ENCODE results near the gene RBPJ.

The RBPJ gene

GRCh38 chr4:26431461-26432180 is 110.8 kb downstream of the RBPJ start:
- H3K27ac Mint-ChIP-seq: no peak overlapping the region

DNA sequence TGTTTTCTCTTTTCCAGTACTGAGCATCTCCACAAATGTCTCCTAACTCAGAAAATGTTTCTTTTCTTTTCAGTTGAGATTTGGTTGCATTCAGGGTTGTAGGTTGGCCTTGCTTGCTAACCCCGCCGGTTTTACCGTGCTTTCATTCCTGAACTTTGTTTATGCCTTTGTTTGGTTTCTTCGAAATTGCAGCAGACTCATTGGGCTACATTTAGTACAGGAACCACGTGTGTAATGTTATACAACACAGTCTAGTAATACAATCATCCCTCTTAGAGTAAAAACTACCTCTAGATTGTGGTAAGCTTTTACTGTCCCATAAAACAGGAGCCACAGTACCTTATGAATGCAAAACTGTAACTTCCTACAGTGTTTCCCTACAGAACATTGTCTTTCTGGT is 111.6 kb downstream of the RBPJ start:
- DNase-seq (no peak), ATAC-seq (replicated peaks) (no peak)
- peaks cover 41% of the 10 kb centered on the region for H3K36me3 Mint-ChIP-seq (ENCODE audit: insufficient read depth)
- H3K9me3 Mint-ChIP-seq: no peaks in the 10 kb centered on the region
- H3K27me3 Mint-ChIP-seq: no peaks in the 10 kb centered on the region
- H3K27ac Mint-ChIP-seq: no peak overlapping the region
- no peak overlapping the region for H3K4me3 Mint-ChIP-seq
- no peaks in the 10 kb centered on the region for H3K4me1 Mint-ChIP-seq (ENCODE audit: low read depth in 2 of 2)

More at GRCh38 chr4:26431461-26432180, 110.8 kb downstream of the RBPJ start:
- ATAC-seq (replicated peaks): no peak
- H3K4me3 Mint-ChIP-seq: no peak overlapping the region
- DNase-seq: no peak
- no peaks in the 10 kb centered on the region for H3K27me3 Mint-ChIP-seq
- no peaks in the 10 kb centered on the region for H3K9me3 Mint-ChIP-seq
- H3K4me1 Mint-ChIP-seq (ENCODE audit: low read depth in 2 of 2): no peaks in the 10 kb centered on the region
- H3K36me3 Mint-ChIP-seq (ENCODE audit: insufficient read depth): peaks cover 41% of the 10 kb centered on the region

GRCh38 chr4:26433556-26433955 is 112.7 kb downstream of the RBPJ start:
- Mint-ChIP-seq H3K4me3 (no peak overlapping the region), H3K27me3 (no peaks in the 10 kb centered on the region), H3K36me3 (ENCODE audit: insufficient read depth) (peaks cover 41% of the 10 kb centered on the region), H3K9me3 (no peaks in the 10 kb centered on the region), H3K4me1 (ENCODE audit: low read depth in 2 of 2) (no peaks in the 10 kb centered on the region), H3K27ac (no peak overlapping the region)
- DNase-seq: no peak
- ATAC-seq (replicated peaks): no peak

DNA sequence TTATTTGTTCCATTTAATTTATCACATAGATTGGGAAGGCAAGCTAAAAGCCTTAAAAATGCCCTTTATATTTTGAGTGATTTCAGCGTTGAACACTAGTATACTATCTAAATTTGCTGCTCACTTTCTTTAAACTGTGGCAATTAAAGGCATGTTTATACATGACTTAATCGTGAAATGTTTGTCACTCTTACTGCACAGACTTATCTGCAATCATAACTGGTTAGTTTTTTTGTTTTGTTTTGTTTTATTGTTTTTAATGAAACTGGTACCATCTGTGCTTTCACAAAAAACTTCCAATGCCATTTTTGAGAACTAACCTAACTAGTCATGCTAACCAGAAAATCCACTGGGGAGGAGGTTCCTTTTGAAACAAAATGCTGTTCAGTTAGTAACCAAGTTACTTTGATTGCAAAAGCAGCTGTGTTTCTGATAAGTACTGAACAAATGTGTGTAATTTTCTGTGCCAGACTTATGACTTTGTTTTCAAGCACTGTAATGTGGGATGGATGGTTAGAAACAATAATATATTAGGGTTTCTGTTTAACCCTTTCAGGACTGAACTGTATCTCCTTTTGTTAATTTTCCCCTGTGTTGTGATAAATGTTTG is 113.3 kb downstream of the RBPJ start:
- Mint-ChIP-seq H3K27me3 (no peaks in the 10 kb centered on the region), H3K27ac (no peak overlapping the region), H3K9me3 (no peaks in the 10 kb centered on the region)

DNA sequence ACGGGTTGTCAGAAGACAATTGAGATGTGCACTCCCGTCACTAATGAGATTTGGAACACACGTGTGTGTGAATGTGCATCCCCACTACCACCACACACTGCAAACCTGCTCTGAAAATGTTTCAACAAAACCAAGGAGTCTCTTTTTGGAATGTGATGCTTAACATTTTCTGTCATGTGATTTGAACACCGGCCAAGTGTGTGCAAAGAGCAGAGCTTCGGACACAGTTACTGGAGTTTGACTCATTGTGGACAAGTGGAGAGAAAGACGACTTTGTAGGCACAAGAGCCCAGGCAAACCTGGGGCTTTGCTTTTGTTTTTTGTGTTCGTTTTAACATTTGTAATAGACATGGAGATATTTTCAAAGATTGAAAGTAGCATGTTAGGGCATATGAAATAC is 120.3 kb downstream of the RBPJ start:
- H3K4me1 Mint-ChIP-seq (ENCODE audit: low read depth in 2 of 2): no peaks in the 10 kb centered on the region
- H3K4me3 Mint-ChIP-seq: no peak overlapping the region
- peak overlapping the region in 1 of 2 donors; percentile 45 for H3K27ac Mint-ChIP-seq
- ATAC-seq (replicated peaks): no peak
- no peaks in the 10 kb centered on the region for H3K9me3 Mint-ChIP-seq
- peaks cover 3 to 11% of the 10 kb centered on the region in 2 donors for H3K27me3 Mint-ChIP-seq
- DNase-seq: no peak
- no peaks in the 10 kb centered on the region for H3K36me3 Mint-ChIP-seq (ENCODE audit: insufficient read depth)

More for the DNA sequence above, 113.3 kb downstream of the RBPJ start:
- H3K4me1 Mint-ChIP-seq (ENCODE audit: low read depth in 2 of 2): no peaks in the 10 kb centered on the region
- H3K36me3 Mint-ChIP-seq (ENCODE audit: insufficient read depth): peaks cover 41% of the 10 kb centered on the region
- ATAC-seq (replicated peaks): no peak
- H3K4me3 Mint-ChIP-seq: no peak overlapping the region
- no peak for DNase-seq

- no peaks in the 10 kb centered on the region for H3K4me1 Mint-ChIP-seq (ENCODE audit: low read depth in 2 of 2)
- H3K27me3 Mint-ChIP-seq: peaks cover 9 to 11% of the 10 kb centered on the region in 2 donors
- peak overlapping the region in 1 of 2 donors; percentile 16 for H3K27ac Mint-ChIP-seq
- H3K9me3 Mint-ChIP-seq: no peaks in the 10 kb centered on the region
- H3K36me3 Mint-ChIP-seq (ENCODE audit: insufficient read depth): no peaks in the 10 kb centered on the region
- ATAC-seq (replicated peaks) (no peak), DNase-seq (no peak)
- H3K4me3 Mint-ChIP-seq: no peak overlapping the region
These were observed 121.0 kb downstream of the RBPJ start for GRCh38 chr4:26441771-26442170.

- Mint-ChIP-seq H3K4me1 (ENCODE audit: low read depth in 2 of 2) (no peaks in the 10 kb centered on the region), H3K36me3 (ENCODE audit: insufficient read depth) (peaks cover 2% of the 10 kb centered on the region), H3K27ac (no peak overlapping the region), H3K9me3 (no peaks in the 10 kb centered on the region), H3K4me3 (no peak overlapping the region), H3K27me3 (peaks cover 17 to 26% of the 10 kb centered on the region in 2 donors)
- ATAC-seq (replicated peaks) (no peak), DNase-seq (no peak)
These were observed 126.6 kb downstream of the RBPJ start for GRCh38 chr4:26447378-26447777.

GRCh38 chr4:26450418-26450817 is 129.6 kb downstream of the RBPJ start:
- ATAC-seq (replicated peaks): no peak
- Mint-ChIP-seq H3K27ac (no peak overlapping the region), H3K4me3 (no peak overlapping the region)

DNA sequence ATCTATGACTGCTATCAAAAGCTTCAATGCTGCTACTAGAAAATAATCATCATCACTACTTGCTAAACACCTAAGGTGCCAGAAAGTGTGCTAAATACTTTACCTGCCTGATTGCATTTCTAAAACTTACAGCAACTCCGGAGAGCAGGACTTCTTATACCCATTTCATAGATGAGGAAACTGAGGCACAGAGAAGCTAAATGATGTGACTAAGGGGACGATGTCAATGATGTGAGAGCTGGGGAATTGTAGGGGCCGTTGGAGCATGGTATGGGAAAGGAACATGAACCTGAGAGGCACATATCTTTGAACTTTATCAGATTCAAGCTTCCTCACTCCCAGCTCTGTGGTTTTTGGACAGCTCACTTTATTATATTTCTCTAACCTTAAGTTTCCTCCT is 130.8 kb downstream of the RBPJ start:
- no peak overlapping the region for H3K4me3 Mint-ChIP-seq
- no peaks in the 10 kb centered on the region for H3K4me1 Mint-ChIP-seq (ENCODE audit: low read depth in 2 of 2)
- peaks cover 2% of the 10 kb centered on the region for H3K36me3 Mint-ChIP-seq (ENCODE audit: insufficient read depth)
- DNase-seq: no peak
- H3K9me3 Mint-ChIP-seq: no peaks in the 10 kb centered on the region
- H3K27me3 Mint-ChIP-seq: peaks cover 9 to 15% of the 10 kb centered on the region in 2 donors
- ATAC-seq (replicated peaks): no peak
- H3K27ac Mint-ChIP-seq: no peak overlapping the region

More at GRCh38 chr4:26450418-26450817, 129.6 kb downstream of the RBPJ start:
- Mint-ChIP-seq H3K4me1 (ENCODE audit: low read depth in 2 of 2) (no peaks in the 10 kb centered on the region), H3K36me3 (ENCODE audit: insufficient read depth) (peaks cover 2% of the 10 kb centered on the region), H3K9me3 (no peaks in the 10 kb centered on the region), H3K27me3 (peaks cover 15 to 17% of the 10 kb centered on the region in 2 donors)
- no peak for DNase-seq

- ATAC-seq (replicated peaks) (no peak), DNase-seq (no peak)
- Mint-ChIP-seq H3K4me3 (no peak overlapping the region), H3K27ac (no peak overlapping the region), H3K9me3 (no peaks in the 10 kb centered on the region), H3K36me3 (ENCODE audit: insufficient read depth) (peaks cover 2% of the 10 kb centered on the region), H3K4me1 (ENCODE audit: low read depth in 2 of 2) (no peaks in the 10 kb centered on the region), H3K27me3 (peaks cover 8% of the 10 kb centered on the region in 2 donors)
These were observed 132.0 kb downstream of the RBPJ start for GRCh38 chr4:26452565-26453531.

DNA sequence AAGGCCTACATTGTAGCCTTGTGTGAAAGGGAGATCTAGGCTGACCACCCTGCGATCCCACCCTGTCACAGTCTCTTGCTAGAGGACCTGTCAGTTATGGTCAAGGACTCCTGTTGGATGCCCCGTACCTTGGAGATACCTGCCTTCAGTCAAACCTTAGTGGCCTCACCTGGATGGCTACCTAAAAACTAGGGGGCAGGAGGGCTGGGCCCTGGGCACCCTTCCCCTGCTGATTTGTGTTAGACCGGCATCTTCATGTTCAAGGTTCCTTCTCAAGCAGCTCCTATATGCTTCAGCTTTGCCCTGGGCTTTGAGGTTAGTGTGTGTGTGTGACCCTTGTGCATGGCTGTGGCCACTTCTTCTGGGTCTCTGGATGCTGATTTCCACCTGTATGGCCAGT is 134.1 kb downstream of the RBPJ start:
- H3K4me3 Mint-ChIP-seq: no peak overlapping the region
- peaks cover 0 to 8% of the 10 kb centered on the region in 2 donors for H3K27me3 Mint-ChIP-seq
- no peaks in the 10 kb centered on the region for H3K9me3 Mint-ChIP-seq
- ATAC-seq (replicated peaks) (no peak), DNase-seq (no peak)
- H3K27ac Mint-ChIP-seq: no peak overlapping the region
- no peaks in the 10 kb centered on the region for H3K4me1 Mint-ChIP-seq (ENCODE audit: low read depth in 2 of 2)
- peaks cover 5% of the 10 kb centered on the region for H3K36me3 Mint-ChIP-seq (ENCODE audit: insufficient read depth)

- Mint-ChIP-seq H3K4me1 (ENCODE audit: low read depth in 2 of 2) (no peaks in the 10 kb centered on the region), H3K36me3 (ENCODE audit: insufficient read depth) (peaks cover 3% of the 10 kb centered on the region), H3K27me3 (peaks cover 0 to 3% of the 10 kb centered on the region in 2 donors), H3K9me3 (no peaks in the 10 kb centered on the region), H3K27ac (no peak overlapping the region), H3K4me3 (no peak overlapping the region)
- ATAC-seq (replicated peaks) (no peak), DNase-seq (no peak)
These were observed 134.8 kb downstream of the RBPJ start for GRCh38 chr4:26455571-26455970.

DNA sequence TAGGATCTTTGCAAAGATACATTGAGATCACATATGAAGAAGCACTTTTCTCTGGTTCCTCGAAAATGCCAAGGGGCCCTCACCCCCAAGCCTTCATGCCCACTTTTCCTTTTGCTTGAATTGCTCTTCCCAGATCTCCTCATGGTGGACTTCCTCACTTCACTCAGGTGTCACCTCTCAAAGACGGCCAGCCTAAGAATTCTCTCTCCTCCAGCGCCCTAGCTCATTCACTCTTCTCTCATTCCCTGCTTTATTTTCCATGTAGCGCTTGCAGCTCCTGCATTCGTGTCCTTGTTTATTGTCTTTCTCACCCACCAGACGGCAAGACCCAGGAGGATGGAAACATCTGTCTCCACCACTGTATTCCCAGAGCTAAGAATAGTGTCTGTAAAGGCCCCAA is 136.6 kb downstream of the RBPJ start:
- DNase-seq (no peak), ATAC-seq (replicated peaks) (no peak)
- Mint-ChIP-seq H3K36me3 (ENCODE audit: insufficient read depth) (peaks cover 3% of the 10 kb centered on the region), H3K27me3 (no peaks in the 10 kb centered on the region), H3K4me3 (no peak overlapping the region), H3K27ac (no peak overlapping the region), H3K9me3 (no peaks in the 10 kb centered on the region), H3K4me1 (ENCODE audit: low read depth in 2 of 2) (no peaks in the 10 kb centered on the region)
